AG10803 (cell line): ENCODE results near the gene CAMSAP3.

ENCODE experiments used
- DNase-seq: peaks from one replicate; pipeline ENCODE4 v3.0.0; 2010; ENCODE audit warnings: low read depth
- H3K4me3 ChIP-seq: 2 replicates; pipeline ENCODE4 v1.5.1; 2011; ENCODE audit warnings: mild to moderate bottlenecking, low read length, control low read depth
- TF ChIP-seq, protein P1 (sequence below): conservative IDR thresholded peaks from 2 replicates; pipeline ENCODE4 v1.5.1; 2011; ENCODE audit warnings: mild to moderate bottlenecking, low read length, control low read depth, inconsistent platforms

The CAMSAP3 gene

DNA sequence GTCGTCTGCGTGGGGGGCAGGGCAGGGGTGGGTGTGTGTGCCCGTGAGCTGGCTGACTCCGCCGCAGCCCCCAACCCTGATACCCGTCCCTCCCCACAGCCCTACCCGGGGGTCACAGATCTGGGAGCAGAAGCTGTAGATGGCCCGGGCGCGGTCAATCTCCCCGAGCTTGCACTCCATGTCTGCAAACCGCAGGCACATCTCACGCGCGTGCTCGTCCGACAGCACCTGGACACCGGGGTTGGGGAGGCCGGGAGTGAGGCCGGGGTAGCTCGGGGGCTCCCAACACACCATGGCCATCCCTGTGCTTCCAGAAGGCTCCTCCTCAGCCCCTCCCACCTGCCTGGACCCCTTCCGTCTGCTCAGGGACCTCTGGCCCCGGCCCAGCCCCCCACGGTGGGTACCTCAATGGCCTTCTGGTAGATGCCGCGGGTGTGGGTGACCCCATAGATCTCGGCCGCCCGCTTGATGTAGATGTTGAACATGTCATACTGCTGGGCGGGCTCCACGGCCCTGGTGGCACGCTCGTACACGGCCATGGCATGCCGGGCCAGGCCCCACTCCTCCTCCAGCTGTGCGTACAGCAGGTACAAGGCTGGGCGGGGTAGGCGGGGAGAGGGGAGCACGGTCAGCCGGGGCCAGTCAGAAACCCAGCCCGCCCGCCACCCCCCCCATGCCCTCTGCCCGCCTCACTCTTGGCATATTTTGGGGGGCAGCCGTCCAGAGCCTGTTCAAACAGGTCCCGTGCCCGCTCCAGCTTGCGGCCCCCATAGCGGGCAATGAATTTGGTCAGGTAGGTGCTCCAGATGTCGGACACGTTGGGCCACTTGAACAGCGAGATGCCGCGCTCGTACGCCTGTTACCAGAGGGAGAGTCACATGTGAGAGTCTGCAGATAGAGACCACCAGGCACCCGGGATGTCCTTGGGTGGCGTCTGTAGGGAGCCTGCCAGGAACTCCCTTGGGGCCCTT, 25.1 kb downstream of the CAMSAP3 start:
- H3K4me3 ChIP-seq = no peak overlapping the region
- TF ChIP-seq, protein P1, sequence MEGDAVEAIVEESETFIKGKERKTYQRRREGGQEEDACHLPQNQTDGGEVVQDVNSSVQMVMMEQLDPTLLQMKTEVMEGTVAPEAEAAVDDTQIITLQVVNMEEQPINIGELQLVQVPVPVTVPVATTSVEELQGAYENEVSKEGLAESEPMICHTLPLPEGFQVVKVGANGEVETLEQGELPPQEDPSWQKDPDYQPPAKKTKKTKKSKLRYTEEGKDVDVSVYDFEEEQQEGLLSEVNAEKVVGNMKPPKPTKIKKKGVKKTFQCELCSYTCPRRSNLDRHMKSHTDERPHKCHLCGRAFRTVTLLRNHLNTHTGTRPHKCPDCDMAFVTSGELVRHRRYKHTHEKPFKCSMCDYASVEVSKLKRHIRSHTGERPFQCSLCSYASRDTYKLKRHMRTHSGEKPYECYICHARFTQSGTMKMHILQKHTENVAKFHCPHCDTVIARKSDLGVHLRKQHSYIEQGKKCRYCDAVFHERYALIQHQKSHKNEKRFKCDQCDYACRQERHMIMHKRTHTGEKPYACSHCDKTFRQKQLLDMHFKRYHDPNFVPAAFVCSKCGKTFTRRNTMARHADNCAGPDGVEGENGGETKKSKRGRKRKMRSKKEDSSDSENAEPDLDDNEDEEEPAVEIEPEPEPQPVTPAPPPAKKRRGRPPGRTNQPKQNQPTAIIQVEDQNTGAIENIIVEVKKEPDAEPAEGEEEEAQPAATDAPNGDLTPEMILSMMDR = no peak
- DNase-seq = no peak

DNA sequence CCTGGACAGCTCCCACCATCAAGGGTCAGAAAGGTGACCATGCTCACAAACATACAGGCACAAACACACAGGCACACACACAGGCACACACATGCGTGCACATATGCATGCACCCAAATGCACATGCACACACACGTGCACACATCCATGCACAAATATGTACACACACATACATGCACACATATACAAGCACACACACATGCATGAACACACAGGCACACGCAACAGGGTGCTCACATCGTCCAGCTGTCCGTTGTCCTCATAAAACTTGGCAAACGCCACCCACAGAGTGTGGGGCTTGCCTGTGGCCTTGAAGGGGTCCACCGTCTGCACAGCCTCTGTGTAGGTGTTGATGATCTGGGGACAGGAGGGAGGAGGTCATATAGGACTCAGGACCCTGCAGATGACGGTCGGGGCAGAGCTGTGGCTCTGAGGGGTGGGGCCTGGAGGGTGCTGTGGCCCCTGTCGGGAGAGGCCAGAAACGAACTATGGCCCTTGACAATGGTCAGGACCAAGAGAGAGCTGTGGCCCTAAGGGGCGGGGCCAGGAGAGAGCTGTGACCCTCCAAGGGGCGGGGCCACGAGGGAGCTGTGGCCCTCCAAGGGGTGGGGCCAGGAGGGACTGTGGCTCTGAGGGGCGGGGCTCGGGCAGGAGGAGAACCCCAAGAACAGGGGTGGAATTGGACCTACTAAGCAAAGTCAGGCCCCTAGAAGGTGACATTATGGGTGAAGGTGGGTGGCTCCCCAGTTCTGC, 27.4 kb downstream of the CAMSAP3 start:
- TF ChIP-seq, protein P1 = no peak
- DNase-seq = no peak
- H3K4me3 ChIP-seq = no peak overlapping the region

DNA sequence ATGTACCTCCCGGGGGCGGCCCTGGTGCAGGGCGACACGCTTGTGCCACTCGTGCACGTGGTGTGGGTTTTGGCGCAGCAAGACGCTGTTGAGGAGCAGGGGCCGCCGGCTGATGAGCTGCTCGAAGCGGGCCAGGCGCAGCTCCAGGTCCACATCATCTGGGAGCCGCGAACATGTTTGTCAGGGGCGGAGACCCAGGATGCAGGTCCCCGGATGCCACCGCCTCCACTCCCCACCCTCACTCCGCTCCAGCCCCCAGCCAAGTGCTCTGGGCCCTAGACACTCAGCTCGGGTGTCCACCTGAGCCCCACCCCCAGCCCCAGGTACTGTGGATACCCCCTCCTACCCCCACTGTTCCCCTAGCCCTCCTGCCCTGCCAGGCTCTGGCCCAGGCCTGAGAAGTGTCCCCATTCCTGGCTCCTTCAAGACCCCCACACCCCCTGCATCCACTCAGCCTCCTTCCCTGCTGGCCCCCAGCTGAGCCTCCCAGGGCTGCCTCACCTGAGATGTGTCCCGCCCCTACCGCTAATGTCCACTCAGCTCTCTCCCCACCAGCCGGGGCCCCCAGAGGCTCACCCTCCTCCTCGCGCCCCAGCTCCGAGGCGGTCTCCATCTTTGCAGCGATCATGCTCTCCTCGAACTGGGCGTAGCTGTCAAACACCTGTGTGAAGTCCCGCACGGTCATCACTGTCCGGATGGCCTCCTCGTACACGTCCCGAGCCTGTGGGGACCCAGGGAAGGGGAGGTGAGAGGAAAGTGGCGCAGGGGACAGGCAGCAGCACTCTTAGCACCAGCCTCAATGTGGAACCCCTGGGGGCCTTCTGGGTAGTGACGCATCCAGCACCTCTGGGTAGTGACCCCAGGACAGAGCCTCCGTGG, 28.3 kb downstream of the CAMSAP3 start:
- no peak for DNase-seq
- TF ChIP-seq, protein P1 = no peak
- H3K4me3 ChIP-seq = no peak overlapping the region

DNA sequence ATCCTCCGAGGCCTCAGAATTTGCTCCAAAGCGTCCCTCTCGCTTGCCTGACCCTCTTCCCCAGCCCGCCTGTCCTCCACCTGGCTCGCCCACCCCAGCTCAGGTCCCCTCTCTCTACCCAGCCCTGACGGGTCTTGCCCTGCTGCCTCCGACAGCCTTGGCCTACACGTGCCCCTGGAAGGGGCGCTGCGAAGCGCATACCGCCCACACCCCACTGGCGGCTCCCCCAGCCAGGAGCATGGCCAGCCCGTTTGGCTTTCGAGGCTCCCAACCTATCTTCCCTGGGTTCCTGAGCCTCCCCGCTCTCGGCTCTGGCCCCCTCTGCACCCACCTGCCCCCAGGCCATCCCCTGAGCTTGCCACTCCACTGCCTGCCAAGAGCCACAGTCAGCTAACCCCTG, 29.1 kb downstream of the CAMSAP3 start:
- no peak for DNase-seq
- no peak overlapping the region for H3K4me3 ChIP-seq
- TF ChIP-seq, protein P1 = no peak

DNA sequence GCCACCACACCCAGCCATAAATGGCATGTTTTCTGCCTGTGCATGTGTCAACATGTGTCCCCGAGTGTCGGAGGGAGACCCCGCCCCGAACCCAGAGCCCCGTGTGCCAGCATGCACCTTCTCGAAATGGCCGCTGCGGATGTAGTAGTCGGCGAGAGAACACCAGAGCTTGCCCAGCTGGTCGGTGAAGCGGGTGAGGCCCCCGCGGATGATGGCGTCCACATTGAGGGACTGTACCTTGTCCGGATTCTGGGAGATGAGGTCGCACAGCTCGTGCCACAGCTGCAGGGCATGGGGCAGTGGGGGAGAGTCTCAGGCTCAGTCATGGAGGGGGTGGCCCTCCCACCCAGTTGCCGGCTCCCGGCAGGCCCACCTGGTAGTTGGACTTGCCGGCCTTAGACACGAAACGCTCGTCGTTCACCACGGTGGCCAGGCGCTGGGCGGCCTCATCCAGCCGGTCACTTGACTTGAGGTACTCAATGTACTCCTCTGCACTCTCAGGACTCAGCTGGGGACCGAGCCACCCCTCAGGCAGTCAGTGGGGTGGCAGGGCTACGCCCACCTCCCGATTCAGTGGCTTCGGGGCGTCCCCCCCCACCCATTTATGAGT, 30.2 kb downstream of the CAMSAP3 start:
- no peak for DNase-seq
- TF ChIP-seq, protein P1 = no peak

DNA sequence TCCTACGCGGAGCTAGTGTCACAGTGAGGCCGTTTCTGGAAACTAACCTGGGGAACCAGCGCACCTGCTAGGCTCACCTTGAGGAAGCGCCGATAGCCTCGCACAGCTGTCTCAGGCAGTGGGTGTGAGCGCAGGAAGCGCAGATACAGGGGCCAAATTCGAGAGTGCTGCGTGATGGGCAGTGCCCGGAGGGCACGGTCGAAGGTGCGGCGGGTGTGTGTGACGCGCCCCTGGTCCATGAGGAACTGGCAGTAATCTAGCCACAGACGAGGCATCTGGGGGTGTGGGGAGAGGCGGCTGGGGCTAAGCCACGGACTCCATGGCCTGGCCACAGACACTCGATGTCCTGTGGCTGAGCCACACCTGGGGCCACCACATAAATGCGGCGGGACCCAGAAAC, 31.5 kb downstream of the CAMSAP3 start:
- TF ChIP-seq, protein P1 = no peak
- DNase-seq = no peak
- no peak overlapping the region for H3K4me3 ChIP-seq

More for the DNA sequence above, 30.2 kb downstream of the CAMSAP3 start:
- no peak overlapping the region for H3K4me3 ChIP-seq
